ENCODE data around the gene TMEM119.

TMEM119 gene, protein sequence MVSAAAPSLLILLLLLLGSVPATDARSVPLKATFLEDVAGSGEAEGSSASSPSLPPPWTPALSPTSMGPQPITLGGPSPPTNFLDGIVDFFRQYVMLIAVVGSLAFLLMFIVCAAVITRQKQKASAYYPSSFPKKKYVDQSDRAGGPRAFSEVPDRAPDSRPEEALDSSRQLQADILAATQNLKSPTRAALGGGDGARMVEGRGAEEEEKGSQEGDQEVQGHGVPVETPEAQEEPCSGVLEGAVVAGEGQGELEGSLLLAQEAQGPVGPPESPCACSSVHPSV
- long read RNA-seq, result 0 reads

- Histone ChIP-seq H3K27ac (replicated peaks) (no peak within 1 kb of the TSS), H3K27me3 (ENCODE audit: insufficient read depth, poor library complexity, severe bottlenecking) (no peaks in the 10 kb centered on the region), H3K4me3 (replicated peaks; ENCODE audit: insufficient read depth, low read length) (no peak within 1 kb of the TSS)
- TF ChIP-seq, protein P1, sequence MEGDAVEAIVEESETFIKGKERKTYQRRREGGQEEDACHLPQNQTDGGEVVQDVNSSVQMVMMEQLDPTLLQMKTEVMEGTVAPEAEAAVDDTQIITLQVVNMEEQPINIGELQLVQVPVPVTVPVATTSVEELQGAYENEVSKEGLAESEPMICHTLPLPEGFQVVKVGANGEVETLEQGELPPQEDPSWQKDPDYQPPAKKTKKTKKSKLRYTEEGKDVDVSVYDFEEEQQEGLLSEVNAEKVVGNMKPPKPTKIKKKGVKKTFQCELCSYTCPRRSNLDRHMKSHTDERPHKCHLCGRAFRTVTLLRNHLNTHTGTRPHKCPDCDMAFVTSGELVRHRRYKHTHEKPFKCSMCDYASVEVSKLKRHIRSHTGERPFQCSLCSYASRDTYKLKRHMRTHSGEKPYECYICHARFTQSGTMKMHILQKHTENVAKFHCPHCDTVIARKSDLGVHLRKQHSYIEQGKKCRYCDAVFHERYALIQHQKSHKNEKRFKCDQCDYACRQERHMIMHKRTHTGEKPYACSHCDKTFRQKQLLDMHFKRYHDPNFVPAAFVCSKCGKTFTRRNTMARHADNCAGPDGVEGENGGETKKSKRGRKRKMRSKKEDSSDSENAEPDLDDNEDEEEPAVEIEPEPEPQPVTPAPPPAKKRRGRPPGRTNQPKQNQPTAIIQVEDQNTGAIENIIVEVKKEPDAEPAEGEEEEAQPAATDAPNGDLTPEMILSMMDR (IDR thresholded peaks at IDR 0.05; ENCODE audit: insufficient read depth, low read length), result no peak
- peak; percentile 53 for TF ChIP-seq SPI1 (IDR thresholded peaks at IDR 0.05; ENCODE audit: borderline replicate concordance, low read depth)
- DNase-seq (ENCODE audit: low read depth in 1 of 2, low spot score in 1 of 2), result peak in 1 of 2 experiments; percentile 42
Observed at GRCh38 chr12:108597559-108598471, at the start of gene TMEM119. TSS of gene TMEM119 (minus strand) at chr12:108598084. CDS start at chr12:108592383, 5,701 bp downstream.

DNA sequence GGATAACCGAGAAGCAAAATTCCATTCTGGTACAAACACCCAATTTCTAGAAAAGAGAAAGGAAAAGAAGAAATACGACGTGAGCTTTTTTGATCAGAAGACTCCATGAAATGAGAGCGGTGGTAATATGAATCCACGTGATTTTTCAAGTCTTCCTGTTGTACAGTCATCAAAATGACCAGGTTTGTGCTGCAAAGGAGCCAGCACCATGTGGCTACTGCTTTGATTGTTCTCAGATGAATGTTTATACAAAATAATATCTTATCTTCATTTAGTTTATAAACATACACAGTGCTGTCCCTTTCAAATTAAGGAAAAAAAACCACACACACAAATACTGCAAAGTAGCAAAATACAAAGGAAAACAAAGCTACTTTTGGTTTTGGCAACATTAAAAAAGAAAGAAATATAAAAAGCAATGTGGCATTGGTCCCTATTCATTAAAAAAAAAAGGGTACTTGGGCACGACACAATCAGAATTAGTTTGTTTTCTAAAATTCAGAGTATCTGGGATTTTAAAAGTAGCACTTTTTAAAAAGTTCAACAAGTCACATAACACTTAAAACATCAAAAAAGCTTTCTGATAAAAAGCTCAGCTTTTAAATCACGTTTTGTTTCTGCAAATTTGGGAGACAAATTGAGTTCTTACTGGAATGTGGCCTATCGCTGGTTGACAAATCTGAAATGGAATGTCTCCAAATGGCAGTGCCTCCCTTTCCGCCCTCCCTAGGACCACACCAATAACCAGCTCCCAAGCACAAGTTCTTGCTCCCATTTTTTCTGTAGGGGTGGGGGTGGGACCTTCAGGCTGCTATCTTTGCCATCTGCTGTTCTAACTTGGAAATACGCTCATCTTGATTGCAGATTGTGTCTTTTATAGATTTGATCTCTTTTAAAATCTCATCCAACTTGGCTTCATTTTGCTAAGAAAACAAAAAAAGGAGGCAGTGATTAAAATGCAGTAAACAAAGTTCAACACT is 49.0 kb upstream of the TMEM119 start:
- TF ChIP-seq REST (IDR thresholded peaks at IDR 0.05; ENCODE audit: insufficient replicate concordance, low read depth) (no peak), POLR2AphosphoS5 (IDR thresholded peaks at IDR 0.05; ENCODE audit: low read depth) (no peak), GABPA (IDR thresholded peaks at IDR 0.05; ENCODE audit: low read depth) (no peak), SPI1 (IDR thresholded peaks at IDR 0.05; ENCODE audit: borderline replicate concordance, low read depth) (no peak)
- TF ChIP-seq, protein P1 (IDR thresholded peaks at IDR 0.05; ENCODE audit: insufficient read depth, low read length), result no peak
- no peak overlapping the region; the same call in 1 of the 2 replicates for H3K27ac ChIP-seq (replicated peaks)
- no peak for DNase-seq (ENCODE audit: low read depth in 1 of 2, low spot score in 1 of 2)
- no peak overlapping the region for H3K4me3 ChIP-seq (replicated peaks; ENCODE audit: insufficient read depth, low read length)
- H3K27me3 ChIP-seq (ENCODE audit: insufficient read depth, poor library complexity, severe bottlenecking), result no peaks in the 10 kb centered on the region

GRCh38 chr12:108645686-108646599 is 48.1 kb upstream of the TMEM119 start:
- no peak overlapping the region for H3K4me3 ChIP-seq (replicated peaks; ENCODE audit: insufficient read depth, low read length)
- peak overlapping the region; percentile 52 for H3K27ac ChIP-seq (replicated peaks)
- peak in 1 of 2 experiments; percentile 43 for DNase-seq (ENCODE audit: low read depth in 1 of 2, low spot score in 1 of 2)
- H3K27me3 ChIP-seq (ENCODE audit: insufficient read depth, poor library complexity, severe bottlenecking), result no peaks in the 10 kb centered on the region
- TF ChIP-seq POLR2AphosphoS5 (IDR thresholded peaks at IDR 0.05; ENCODE audit: low read depth), result no peak
- TF ChIP-seq REST (IDR thresholded peaks at IDR 0.05; ENCODE audit: insufficient replicate concordance, low read depth), result no peak
- TF ChIP-seq GABPA (IDR thresholded peaks at IDR 0.05; ENCODE audit: low read depth), result no peak
- TF ChIP-seq, protein P1 (IDR thresholded peaks at IDR 0.05; ENCODE audit: insufficient read depth, low read length), result no peak
- peak; percentile 76 for TF ChIP-seq SPI1 (IDR thresholded peaks at IDR 0.05; ENCODE audit: borderline replicate concordance, low read depth)
